Stomach (tissue), 4 donors: ENCODE results near the gene BOLL.

Experiments
- CTCF ChIP-seq, 7 experiments: fragments of 450-650 bp in 4 of 7; fragments of 200-600 bp in 3 of 7; sonication (generic) in 3 of 7; IDR thresholded peaks; one replicate each; pipeline ENCODE4 v1.5.1; 2016 to 2019; ENCODE audit warnings: antibody characterized with exemption in 7 of 7, control low read depth in 2 of 7, mild to moderate bottlenecking in 1 of 7
- EP300 ChIP-seq: sonication (generic); formaldehyde crosslinking; IDR thresholded peaks from one replicate; pipeline ENCODE4 v1.6.1; 2017; ENCODE audit warnings: antibody characterized with exemption
- POLR2A ChIP-seq, 4 donors: fragments of 450-650 bp; IDR thresholded peaks; one replicate each; pipeline ENCODE4 v1.6.1; 2016; ENCODE audit warnings: antibody characterized with exemption in 4 of 4, control low read depth in 2 of 4, mild to moderate bottlenecking in 1 of 4, moderate library complexity in 1 of 4
- POLR2AphosphoS5 ChIP-seq, 3 donors: sonication (generic); formaldehyde crosslinking; IDR thresholded peaks; one replicate each; pipeline ENCODE4 v1.6.1; 2016; ENCODE audit warnings: antibody characterized with exemption in 3 of 3

- no peak for TF ChIP-seq CTCF (IDR thresholded peaks at IDR 0.05)
- TF ChIP-seq EP300 = no peak
- no peak for TF ChIP-seq POLR2AphosphoS5 (IDR thresholded peaks at IDR 0.05)
- TF ChIP-seq POLR2A (IDR thresholded peaks at IDR 0.05) = no peak
These were observed 3.0 kb downstream of the BOLL start for GRCh38 chr2:197782126-197782525.
